Measurements from ENCODE around the gene CRB1. TPM values are rescaled to one million over a fixed set of nuclear protein-coding genes. Genes with fewer than 3 reads are reported as not detected.
A peak's percentile ranks its signal among the peaks of the same experiment; 100 is the strongest.

CRB1 gene
- polyA plus RNA-seq, 1 donor (not counting 4 experiments of a cell fraction or from before 2014, with no cell fraction given) = 0.04 TPM

DNA sequence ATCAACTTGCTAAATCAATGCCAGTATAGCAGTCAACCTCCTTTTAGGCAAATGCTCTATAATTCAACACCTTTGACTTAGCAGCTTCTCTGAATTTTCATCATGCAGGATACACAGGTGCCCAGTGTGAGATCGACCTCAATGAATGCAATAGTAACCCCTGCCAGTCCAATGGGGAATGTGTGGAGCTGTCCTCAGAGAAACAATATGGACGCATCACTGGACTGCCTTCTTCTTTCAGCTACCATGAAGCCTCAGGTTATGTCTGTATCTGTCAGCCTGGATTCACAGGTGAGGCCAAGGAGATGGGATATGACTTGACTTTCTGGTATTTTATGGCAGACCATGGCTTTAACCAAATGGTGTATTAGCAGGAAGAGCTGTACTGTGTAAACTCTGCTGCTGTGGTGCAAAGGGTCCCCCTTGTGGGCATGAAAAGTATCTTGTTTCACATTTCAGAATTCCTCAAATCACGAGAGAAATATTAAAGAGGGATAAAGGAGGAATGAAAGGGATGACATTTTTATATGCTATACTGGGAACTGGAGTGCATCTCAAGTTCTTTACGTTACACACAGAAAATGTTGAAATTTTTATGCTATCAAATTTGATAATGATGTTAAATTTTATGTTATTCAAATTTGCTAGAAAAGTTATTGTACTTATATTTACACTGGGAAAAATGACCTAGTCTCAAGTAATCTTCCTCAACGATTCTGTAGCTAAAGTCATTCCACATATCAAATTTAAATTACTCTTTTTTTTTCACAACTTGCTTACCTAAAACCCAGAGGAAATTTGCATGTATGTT is 88.9 kb downstream of the CRB1 start:
- FAIRE-seq (peak; percentile 68), DNase-seq (ENCODE audit: low read depth, low spot score) (peak; percentile 26)
- Histone ChIP-seq H3K79me2 (ENCODE audit: control insufficient read depth, insufficient read depth, low read length) (no peaks in the 10 kb centered on the region), H3K4me1 (ENCODE audit: control insufficient read depth, extremely low read depth, insufficient read depth, low read length) (no peaks in the 10 kb centered on the region), H3K4me3 (ENCODE audit: control insufficient read depth in 2 of 3, extremely low read depth in 1 of 3, insufficient read depth in 2 of 3, low read depth in 1 of 3, low read length in 3 of 3) (no peak overlapping the region), H3K9me1 (ENCODE audit: control insufficient read depth, extremely low read depth, insufficient read depth, low read length) (no peaks in the 10 kb centered on the region), H2AFZ (ENCODE audit: control insufficient read depth, low read length) (no peak overlapping the region), H3K9ac (ENCODE audit: control insufficient read depth, extremely low read depth, insufficient read depth, low read length) (no peak overlapping the region), H3K9me3 (ENCODE audit: control insufficient read depth, low read depth, low read length) (no peaks in the 10 kb centered on the region), H3K4me2 (ENCODE audit: control insufficient read depth, extremely low read depth, insufficient read depth, low read depth, low read length) (no peak overlapping the region), H4K20me1 (ENCODE audit: control insufficient read depth, extremely low read depth, insufficient read depth, low read length) (no peaks in the 10 kb centered on the region), H3K36me3 (ENCODE audit: control insufficient read depth in 2 of 2, extremely low read depth in 1 of 2, insufficient read depth in 2 of 2, low read length in 2 of 2) (no peaks in the 10 kb centered on the region), H3K27ac (ENCODE audit: control insufficient read depth, insufficient read depth, low read length) (no peak overlapping the region), H3K27me3 (ENCODE audit: control insufficient read depth, extremely low read depth, insufficient read depth, low read length) (no peaks in the 10 kb centered on the region)
- dilution Hi-C loops (cut with MboI; ENCODE audit: extremely low pct_ligation_motif_present, low sequenced_read_pairs) = no loop called here
- TF ChIP-seq, protein P1, sequence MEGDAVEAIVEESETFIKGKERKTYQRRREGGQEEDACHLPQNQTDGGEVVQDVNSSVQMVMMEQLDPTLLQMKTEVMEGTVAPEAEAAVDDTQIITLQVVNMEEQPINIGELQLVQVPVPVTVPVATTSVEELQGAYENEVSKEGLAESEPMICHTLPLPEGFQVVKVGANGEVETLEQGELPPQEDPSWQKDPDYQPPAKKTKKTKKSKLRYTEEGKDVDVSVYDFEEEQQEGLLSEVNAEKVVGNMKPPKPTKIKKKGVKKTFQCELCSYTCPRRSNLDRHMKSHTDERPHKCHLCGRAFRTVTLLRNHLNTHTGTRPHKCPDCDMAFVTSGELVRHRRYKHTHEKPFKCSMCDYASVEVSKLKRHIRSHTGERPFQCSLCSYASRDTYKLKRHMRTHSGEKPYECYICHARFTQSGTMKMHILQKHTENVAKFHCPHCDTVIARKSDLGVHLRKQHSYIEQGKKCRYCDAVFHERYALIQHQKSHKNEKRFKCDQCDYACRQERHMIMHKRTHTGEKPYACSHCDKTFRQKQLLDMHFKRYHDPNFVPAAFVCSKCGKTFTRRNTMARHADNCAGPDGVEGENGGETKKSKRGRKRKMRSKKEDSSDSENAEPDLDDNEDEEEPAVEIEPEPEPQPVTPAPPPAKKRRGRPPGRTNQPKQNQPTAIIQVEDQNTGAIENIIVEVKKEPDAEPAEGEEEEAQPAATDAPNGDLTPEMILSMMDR (optimal IDR thresholded peaks at IDR 0.05 in 1 of 3, IDR thresholded peaks at IDR 0.05 in 1 of 3, conservative IDR thresholded peaks at IDR 0.05 in 1 of 3; ENCODE audit: extremely low read depth in 1 of 3, insufficient read depth in 2 of 3, low read length in 3 of 3) = peak; percentile 63 to 70 (median 69)
- no peak for TF ChIP-seq EZH2 (IDR thresholded peaks at IDR 0.05; ENCODE audit: low read length)

- H3K36me3 ChIP-seq (ENCODE audit: control insufficient read depth in 2 of 2, extremely low read depth in 1 of 2, insufficient read depth in 2 of 2, low read length in 2 of 2) = no peaks in the 10 kb centered on the region
- FAIRE-seq (no peak), DNase-seq (ENCODE audit: low read depth, low spot score) (no peak)
- H3K4me3 ChIP-seq (ENCODE audit: control insufficient read depth in 2 of 3, extremely low read depth in 1 of 3, insufficient read depth in 2 of 3, low read depth in 1 of 3, low read length in 3 of 3) = no peak overlapping the region
- H3K9me1 ChIP-seq (ENCODE audit: control insufficient read depth, extremely low read depth, insufficient read depth, low read length) = no peaks in the 10 kb centered on the region
- H2AFZ ChIP-seq (ENCODE audit: control insufficient read depth, low read length) = no peak overlapping the region
- TF ChIP-seq, protein P1 (optimal IDR thresholded peaks at IDR 0.05 in 1 of 3, IDR thresholded peaks at IDR 0.05 in 1 of 3, conservative IDR thresholded peaks at IDR 0.05 in 1 of 3; ENCODE audit: extremely low read depth in 1 of 3, insufficient read depth in 2 of 3, low read length in 3 of 3) = no peak
- no peak for TF ChIP-seq EZH2 (IDR thresholded peaks at IDR 0.05; ENCODE audit: low read length)
- H3K9me3 ChIP-seq (ENCODE audit: control insufficient read depth, low read depth, low read length) = no peaks in the 10 kb centered on the region
- H3K79me2 ChIP-seq (ENCODE audit: control insufficient read depth, insufficient read depth, low read length) = no peaks in the 10 kb centered on the region
- H4K20me1 ChIP-seq (ENCODE audit: control insufficient read depth, extremely low read depth, insufficient read depth, low read length) = no peaks in the 10 kb centered on the region
- dilution Hi-C loops (cut with MboI; ENCODE audit: extremely low pct_ligation_motif_present, low sequenced_read_pairs) = no loop called here
- H3K4me2 ChIP-seq (ENCODE audit: control insufficient read depth, extremely low read depth, insufficient read depth, low read depth, low read length) = no peak overlapping the region
- H3K9ac ChIP-seq (ENCODE audit: control insufficient read depth, extremely low read depth, insufficient read depth, low read length) = no peak overlapping the region
- no peaks in the 10 kb centered on the region for H3K27me3 ChIP-seq (ENCODE audit: control insufficient read depth, extremely low read depth, insufficient read depth, low read length)
- H3K4me1 ChIP-seq (ENCODE audit: control insufficient read depth, extremely low read depth, insufficient read depth, low read length) = no peaks in the 10 kb centered on the region
- H3K27ac ChIP-seq (ENCODE audit: control insufficient read depth, insufficient read depth, low read length) = no peak overlapping the region
Observed at GRCh38 chr1:197358959-197359358, 90.9 kb downstream of the CRB1 start.

Data from keratinocyte (primary cell).